Loucy (cell line): ENCODE measurements around the gene DNAH1.

Experiments
- EZH2phosphoT487 ChIP-seq: fragments of 200-600 bp; IDR thresholded peaks from 2 replicates; pipeline ENCODE4 v1.6.1; 2018; ENCODE audit warnings: antibody characterized with exemption, mild to moderate bottlenecking, moderate library complexity, borderline replicate concordance
- TF ChIP-seq, protein P1 (sequence below): fragments of 200-600 bp; sonication (generic); conservative IDR thresholded peaks from 2 replicates; pipeline ENCODE4 v1.5.1; 2014; ENCODE audit warnings: mild to moderate bottlenecking, antibody characterized with exemption, low read length

DNA sequence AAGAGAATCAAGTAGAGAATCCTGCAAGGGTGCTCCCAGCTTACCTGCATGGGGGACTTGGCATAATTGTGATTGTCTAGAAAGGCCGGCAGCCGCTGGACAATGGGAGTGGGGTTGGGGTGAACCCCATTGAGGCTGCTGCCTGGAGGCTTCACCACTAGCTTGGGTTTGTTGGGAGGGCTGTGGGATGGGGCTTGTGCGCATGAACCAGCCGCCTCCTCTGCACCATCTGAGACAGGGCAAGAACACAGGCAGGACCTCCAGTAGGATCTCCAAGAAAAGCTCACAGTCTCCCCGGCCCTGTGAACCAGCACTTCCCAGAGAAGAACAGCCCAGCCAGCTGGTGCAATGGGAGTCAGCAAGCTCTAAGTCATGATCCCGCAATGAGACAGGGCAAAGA, 88.9 kb downstream of the DNAH1 start:
- TF ChIP-seq, protein P1, sequence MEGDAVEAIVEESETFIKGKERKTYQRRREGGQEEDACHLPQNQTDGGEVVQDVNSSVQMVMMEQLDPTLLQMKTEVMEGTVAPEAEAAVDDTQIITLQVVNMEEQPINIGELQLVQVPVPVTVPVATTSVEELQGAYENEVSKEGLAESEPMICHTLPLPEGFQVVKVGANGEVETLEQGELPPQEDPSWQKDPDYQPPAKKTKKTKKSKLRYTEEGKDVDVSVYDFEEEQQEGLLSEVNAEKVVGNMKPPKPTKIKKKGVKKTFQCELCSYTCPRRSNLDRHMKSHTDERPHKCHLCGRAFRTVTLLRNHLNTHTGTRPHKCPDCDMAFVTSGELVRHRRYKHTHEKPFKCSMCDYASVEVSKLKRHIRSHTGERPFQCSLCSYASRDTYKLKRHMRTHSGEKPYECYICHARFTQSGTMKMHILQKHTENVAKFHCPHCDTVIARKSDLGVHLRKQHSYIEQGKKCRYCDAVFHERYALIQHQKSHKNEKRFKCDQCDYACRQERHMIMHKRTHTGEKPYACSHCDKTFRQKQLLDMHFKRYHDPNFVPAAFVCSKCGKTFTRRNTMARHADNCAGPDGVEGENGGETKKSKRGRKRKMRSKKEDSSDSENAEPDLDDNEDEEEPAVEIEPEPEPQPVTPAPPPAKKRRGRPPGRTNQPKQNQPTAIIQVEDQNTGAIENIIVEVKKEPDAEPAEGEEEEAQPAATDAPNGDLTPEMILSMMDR = no peak
- TF ChIP-seq EZH2phosphoT487 = no peak
